ENCODE results near the gene KCTD21. TPM values are rescaled to one million over a fixed set of nuclear protein-coding genes. Genes with fewer than 3 reads are reported as not detected.

KCTD21 gene
- total and polyA plus RNA-seq, 2 donors (not counting 1 experiment from before 2014, with no cell fraction given) = 4.3 to 8.0 TPM

GRCh38 chr11:78227921-78228320, 39.5 kb upstream of the KCTD21 start:
- peaks cover 0 to 7% of the 10 kb centered on the region in 2 experiments for H3K36me3 ChIP-seq (replicated peaks in 1 of 2; ENCODE audit: control extremely low read depth in 1 of 2, control insufficient read depth in 1 of 2, extremely low read depth in 1 of 2, insufficient read depth in 2 of 2, low read length in 1 of 2)
- TF ChIP-seq EZH2 (IDR thresholded peaks at IDR 0.05; ENCODE audit: borderline replicate concordance, insufficient read depth, low read depth, low read length, poor library complexity, severe bottlenecking) (no peak), CTCF (IDR thresholded peaks at IDR 0.05) (no peak)
- H3K4me1 ChIP-seq (ENCODE audit: control insufficient read depth in 2 of 2, insufficient read depth in 2 of 2, low read length in 2 of 2) = peaks cover 44 to 47% of the 10 kb centered on the region in 2 donors
- H3K79me2 ChIP-seq (ENCODE audit: control insufficient read depth, insufficient read depth, low read length) = no peaks in the 10 kb centered on the region
- peak; percentile 57 for ATAC-seq (ENCODE audit: low read depth)
- peak overlapping the region in 1 of 2 donors; percentile 2 for H3K27ac ChIP-seq (ENCODE audit: low read length in 2 of 2)
- ChIA-PET POLR2A (interaction anchor here (1.2 kb wide), 1 partner anchor 336 kb away, joined by 10 read pairs; no protein-coding TSS in a partner anchor), CTCF (interaction anchor here (0.5 to 5.8 kb wide), 26 partner anchors 9 to 364 kb away, joined by 3 to 180 read pairs (median 6); partner anchors contain the start of gene NARS2)
- intact Hi-C loops (cut with micrococcal nuclease) = loop anchor here (1.0 to 5.0 kb wide), 4 partner anchors 41 to 336 kb away; partner anchors contain the start of genes GAB2, KCTD21 and USP35
- no peak overlapping the region for H3K9ac ChIP-seq (ENCODE audit: low read length)
- whole genome bisulfite sequencing (ENCODE audit: insufficient coverage) = 50% methylated on average over 2 of the region's 4 CpGs
- H3K27me3 Mint-ChIP-seq = no peaks in the 10 kb centered on the region
- H3K9me3 ChIP-seq (ENCODE audit: control extremely low read depth in 1 of 3, control insufficient read depth in 2 of 3, insufficient read depth in 1 of 3, low read length in 2 of 3) = no peaks in the 10 kb centered on the region
- H4K20me1 ChIP-seq (ENCODE audit: control insufficient read depth, insufficient read depth, low read length, poor library complexity, severe bottlenecking) = no peaks in the 10 kb centered on the region
- H3K9me3 Mint-ChIP-seq (ENCODE audit: insufficient read depth) = no peaks in the 10 kb centered on the region
- H3K4me2 ChIP-seq (replicated peaks; ENCODE audit: low read depth, low read length, poor library complexity, severe bottlenecking) = peak overlapping the region; percentile 15
- peak; percentile 59 for DNase-seq
- no peaks in the 10 kb centered on the region for H3K27me3 ChIP-seq (replicated peaks in 1 of 4; ENCODE audit: control extremely low read depth in 1 of 4, control insufficient read depth in 3 of 4, insufficient read depth in 4 of 4, low read length in 3 of 4)
- peaks cover 58% of the 10 kb centered on the region for H3K4me1 Mint-ChIP-seq
- H2AFZ ChIP-seq (ENCODE audit: insufficient read depth, low read depth, low read length, poor library complexity, severe bottlenecking) = no peak overlapping the region
- H3K4me3 Mint-ChIP-seq = peak overlapping the region; percentile 18
- H3K4me3 ChIP-seq (ENCODE audit: control extremely low read depth in 1 of 5, extremely low read depth in 1 of 5, insufficient read depth in 1 of 5, low read depth in 2 of 5, low read length in 4 of 5) = no peak overlapping the region
- H3K27ac Mint-ChIP-seq = no peak overlapping the region
